HG02759 (cell line): Measurements from ENCODE around the gene LAD1.

Experiments used
- ATAC-seq: cut with Tn5 transposase; IDR thresholded peaks from one replicate; pipeline ENCODE4 v1.9.1; 2021; ENCODE audit warnings: mild to moderate bottlenecking, moderate library complexity; ENCODE audit not compliant: unreplicated experiment

The LAD1 gene

GRCh38 chr1:201365251-201365650, 33.9 kb downstream of the LAD1 start:
- ATAC-seq, result no peak

DNA sequence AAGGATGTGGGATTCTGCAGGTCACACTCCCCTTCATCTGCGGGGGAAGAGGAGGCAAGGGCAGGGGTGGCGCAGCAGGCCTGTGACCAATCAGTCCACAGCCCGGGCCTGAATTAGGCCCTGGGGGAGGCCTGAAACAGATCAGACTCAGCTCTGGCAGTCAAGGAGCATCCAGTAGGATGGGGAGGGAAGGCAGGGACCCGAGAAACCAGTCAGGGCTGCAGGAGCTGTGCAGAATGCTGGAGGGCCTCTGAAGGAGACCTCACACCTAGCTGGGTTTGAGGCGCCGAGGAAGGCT, 34.4 kb downstream of the LAD1 start:
- ATAC-seq, result no peak

GRCh38 chr1:201363467-201363866, 35.7 kb downstream of the LAD1 start:
- ATAC-seq, result no peak

DNA sequence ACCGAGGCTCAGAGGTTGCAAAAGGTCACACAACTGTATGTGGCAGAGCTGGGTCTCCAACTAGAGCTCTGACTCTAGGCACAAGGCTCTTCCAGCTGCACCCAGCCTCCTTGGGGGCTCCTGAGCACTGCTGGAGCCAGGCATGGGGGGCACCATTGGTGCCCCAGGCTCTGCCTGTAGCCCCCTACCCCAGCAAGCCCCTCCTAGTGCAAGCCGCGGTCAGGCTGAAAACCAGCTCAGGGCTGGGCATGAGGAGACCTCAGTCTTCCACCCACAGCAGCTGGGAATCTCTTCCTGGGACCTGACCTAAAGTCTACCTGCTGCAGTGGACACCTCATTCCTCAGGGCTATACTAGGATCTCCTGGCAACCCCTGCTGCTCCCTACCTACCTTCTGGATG, 36.2 kb downstream of the LAD1 start:
- no peak for ATAC-seq

GRCh38 chr1:201361652-201362504, 37.2 kb downstream of the LAD1 start:
- no peak for ATAC-seq

GRCh38 chr1:201360901-201361651, 38.0 kb downstream of the LAD1 start:
- no peak for ATAC-seq

DNA sequence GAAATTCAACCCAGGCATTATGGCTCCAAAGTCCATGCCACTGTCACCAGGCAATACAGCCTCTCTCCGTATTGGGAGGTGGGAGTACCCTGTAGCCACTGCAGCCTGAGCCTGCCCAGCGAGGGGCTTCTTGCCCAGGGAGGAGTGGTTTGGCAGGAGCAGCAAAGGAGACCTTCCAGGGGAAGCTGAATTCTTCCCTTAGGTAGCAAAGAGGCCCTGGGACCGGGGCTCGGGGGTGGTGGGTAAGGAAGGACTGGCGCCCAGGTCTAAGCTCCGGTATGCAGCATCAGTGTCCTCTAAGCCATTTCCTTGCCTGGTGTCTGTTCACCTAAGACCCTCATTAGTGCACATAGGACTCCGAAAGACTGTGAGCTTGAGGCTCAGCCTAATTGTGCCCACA, 38.6 kb downstream of the LAD1 start:
- ATAC-seq, result no peak

GRCh38 chr1:201359873-201360210, 39.3 kb downstream of the LAD1 start:
- no peak for ATAC-seq

DNA sequence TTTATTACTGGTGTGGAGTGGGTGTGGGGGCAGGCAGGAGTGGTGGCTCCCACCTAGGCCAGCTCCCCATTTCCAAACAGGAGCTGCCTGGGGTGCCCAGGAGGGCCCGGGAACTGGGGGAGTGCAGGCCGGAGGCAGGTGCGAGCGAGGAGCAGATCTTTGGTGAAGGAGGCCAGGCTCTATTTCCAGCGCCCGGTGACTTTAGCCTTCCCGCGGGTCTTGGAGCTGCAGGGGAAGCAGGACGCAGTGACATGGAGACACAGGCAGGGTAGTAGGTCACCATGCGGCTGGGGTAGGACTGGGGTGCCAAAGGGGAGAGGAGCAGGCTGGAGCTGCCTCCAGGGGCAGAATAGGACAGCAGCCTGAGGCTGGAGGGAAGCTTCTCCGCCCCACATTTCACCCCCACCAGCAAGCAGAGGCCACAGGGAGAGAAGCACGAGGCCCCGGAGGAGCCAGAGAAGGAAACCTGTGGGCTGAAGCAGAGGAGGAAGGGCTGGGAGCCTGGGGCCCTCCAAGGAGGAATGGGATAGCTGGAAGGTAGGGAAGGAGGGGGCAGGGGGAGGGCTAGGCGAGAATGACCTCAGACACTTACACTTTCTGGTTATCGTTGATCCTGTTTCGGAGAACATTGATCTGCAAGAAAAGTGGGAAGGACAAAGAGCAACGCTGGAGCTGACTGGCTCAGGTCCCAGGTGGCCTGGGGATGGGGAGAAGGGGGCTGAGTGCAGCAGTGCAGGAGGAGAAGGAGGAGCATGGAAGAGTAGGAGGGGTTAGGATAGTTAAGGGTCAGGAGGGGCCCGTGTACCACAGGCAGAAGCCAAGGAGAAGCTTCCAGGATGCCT, 39.9 kb downstream of the LAD1 start:
- no peak for ATAC-seq

DNA sequence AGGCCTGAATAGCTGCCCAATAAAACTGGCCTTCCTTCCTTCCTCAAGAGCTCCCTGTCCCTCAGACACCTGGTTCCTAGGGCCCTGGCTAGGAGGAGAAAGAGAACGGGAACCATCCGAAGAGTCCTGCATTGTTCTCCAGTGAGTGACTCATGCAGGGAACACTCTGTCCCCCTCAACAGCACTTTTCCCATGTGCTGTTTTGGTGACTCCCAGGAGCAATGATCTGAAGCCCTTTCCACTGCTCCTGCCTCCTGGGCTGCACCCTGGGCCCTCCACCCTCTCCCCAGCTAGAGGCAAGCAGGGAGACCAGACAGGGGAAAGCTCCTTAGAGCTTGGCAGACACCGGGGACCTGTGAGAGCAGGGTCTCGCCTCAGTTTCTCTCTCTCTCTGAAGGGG, 40.5 kb downstream of the LAD1 start:
- ATAC-seq, result no peak

GRCh38 chr1:201357636-201358348, 41.3 kb downstream of the LAD1 start:
- no peak for ATAC-seq

DNA sequence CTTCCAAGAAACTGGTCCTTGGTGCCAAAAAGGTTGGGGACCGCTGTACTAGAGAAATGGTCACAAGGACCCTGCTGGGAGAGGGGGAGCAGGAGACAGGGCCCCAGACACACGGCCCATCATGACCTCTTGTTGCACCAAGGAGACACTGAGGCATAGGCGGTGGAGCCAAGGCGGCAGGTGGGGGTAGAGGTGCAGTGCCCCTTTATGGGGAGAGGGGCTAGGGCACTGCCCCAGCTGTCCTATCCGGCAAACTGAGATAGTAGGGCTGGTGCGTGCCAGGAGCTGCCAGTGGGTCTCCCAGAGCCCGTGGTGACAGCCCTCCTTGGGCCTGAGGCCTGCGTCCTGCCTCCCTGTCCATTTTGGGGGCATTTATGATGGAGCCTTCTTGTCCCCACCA, 41.9 kb downstream of the LAD1 start:
- no peak for ATAC-seq

DNA sequence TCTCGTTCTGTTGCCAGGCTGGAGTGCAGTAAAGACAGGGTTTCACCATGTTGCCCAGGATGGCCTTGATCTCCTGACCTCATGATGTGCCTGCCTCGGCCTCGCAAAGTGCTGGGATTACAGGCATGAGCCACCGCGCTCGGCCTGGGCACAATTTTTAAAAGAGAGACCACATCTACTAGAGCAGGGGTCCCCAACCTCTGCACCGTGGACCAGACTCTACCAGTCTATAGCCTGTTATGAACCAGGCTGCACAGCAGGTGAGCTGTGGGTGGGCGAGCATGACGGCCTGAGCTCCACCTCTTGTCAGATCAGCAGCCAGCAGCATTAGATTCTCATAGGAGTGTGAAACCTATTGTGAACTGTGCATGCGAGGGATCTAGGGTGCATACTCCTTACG, 42.4 kb downstream of the LAD1 start:
- no peak for ATAC-seq

- ATAC-seq, result no peak
These were observed 42.9 kb downstream of the LAD1 start for GRCh38 chr1:201356236-201356635.

GRCh38 chr1:201355471-201355870, 43.7 kb downstream of the LAD1 start:
- ATAC-seq, result no peak

GRCh38 chr1:201354901-201355295, 44.2 kb downstream of the LAD1 start:
- ATAC-seq, result no peak

DNA sequence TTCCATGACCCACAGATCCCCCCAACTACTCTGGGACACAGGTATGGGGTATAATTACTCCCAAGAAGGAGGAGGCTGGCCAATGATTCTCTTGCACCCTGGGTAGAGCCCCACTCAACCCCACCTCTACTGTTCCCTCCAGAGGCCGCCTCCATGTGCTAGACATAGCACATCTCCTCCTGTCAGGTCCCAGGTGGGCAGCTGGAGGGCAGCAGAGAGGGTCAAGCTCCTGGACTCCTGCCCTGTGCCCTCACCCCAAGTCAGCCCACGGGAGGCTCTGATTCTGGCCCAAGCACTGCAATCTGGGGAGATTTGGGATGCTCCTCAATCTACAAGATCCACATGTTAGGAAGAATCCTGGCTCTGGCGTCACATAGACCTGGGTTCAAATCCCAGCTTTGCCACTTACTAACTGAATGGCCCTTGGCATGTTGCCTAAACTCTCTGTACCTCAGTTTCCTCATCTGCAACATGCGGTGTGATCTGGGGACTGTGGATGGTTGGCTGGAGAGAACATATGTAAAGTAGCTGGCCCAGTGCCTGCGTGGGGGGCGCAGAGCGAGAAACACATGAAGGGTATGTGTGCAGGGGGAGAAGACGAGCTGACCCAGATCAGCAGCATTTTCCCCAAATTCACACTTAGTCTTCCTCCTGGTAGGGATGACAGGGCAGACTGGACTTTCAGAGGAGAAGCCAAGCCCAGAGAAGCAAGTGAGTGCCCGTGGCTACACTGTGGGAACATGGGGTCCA, 44.8 kb downstream of the LAD1 start:
- ATAC-seq, result no peak

- no peak for ATAC-seq
These were observed 45.8 kb downstream of the LAD1 start for GRCh38 chr1:201353186-201353940.

DNA sequence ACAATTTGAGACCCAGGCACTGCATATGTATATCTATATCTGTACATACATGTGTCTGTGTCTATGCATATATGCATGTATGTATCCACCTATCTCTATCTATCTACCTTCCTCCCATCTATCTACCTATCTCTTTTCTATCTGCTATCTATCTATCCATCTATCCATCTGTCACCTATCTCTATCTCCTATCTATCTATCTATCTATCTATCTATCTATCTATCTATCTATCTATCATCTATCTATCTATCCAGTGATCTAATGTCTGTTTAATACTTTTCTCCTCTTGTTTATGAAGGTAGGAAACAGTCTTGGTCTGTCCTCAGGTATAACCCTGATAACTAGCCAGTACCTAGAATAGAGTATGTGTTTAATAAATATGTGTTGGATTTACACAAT, 47.5 kb downstream of the LAD1 start:
- ATAC-seq, result no peak

- ATAC-seq, result no peak
These were observed 48.2 kb downstream of the LAD1 start for GRCh38 chr1:201350884-201351283.
